Hepatocyte (in vitro differentiated cells): ENCODE results near the gene LRRC41. TPM values are rescaled to one million over a fixed set of nuclear protein-coding genes. Genes with fewer than 3 reads are reported as not detected.

Experiments
- DNase-seq: peaks from one replicate; pipeline ENCODE4 v3.0.0-alpha.2; 2016; ENCODE audit warnings: low spot score
- H2AFZ ChIP-seq: fragments of 200-600 bp; sonication (generic); 2 replicates; pipeline ENCODE4 v1.6.0; 2016; ENCODE audit warnings: antibody characterized with exemption, mild to moderate bottlenecking
- H3K27ac ChIP-seq: fragments of 200-600 bp; sonication (generic); 2 replicates; pipeline ENCODE4 v1.5.1; 2016; ENCODE audit warnings: mild to moderate bottlenecking
- H3K27me3 ChIP-seq: fragments of 200-600 bp; sonication (generic); 2 replicates; pipeline ENCODE4 v1.6.1; 2016
- H3K36me3 ChIP-seq: fragments of 200-600 bp; sonication (generic); replicated peaks from 2 replicates; pipeline ENCODE4 v1.5.1; 2016; ENCODE audit warnings: low read depth; ENCODE audit not compliant: insufficient read depth
- H3K4me1 ChIP-seq: fragments of 200-600 bp; sonication (generic); 2 replicates; pipeline ENCODE4 v1.5.1; 2016; ENCODE audit warnings: mild to moderate bottlenecking, moderate library complexity; ENCODE audit not compliant: insufficient read depth
- H3K4me2 ChIP-seq: fragments of 200-600 bp; sonication (generic); 2 replicates; pipeline ENCODE4 v1.6.0; 2016
- H3K4me3 ChIP-seq: fragments of 200-600 bp; sonication (generic); 2 replicates; pipeline ENCODE4 v1.5.1; 2016; ENCODE audit warnings: mild to moderate bottlenecking
- H3K79me2 ChIP-seq: fragments of 200-600 bp; sonication (generic); 2 replicates; pipeline ENCODE4 v1.6.0; 2017; ENCODE audit warnings: mild to moderate bottlenecking
- H3K9me2 ChIP-seq: fragments of 200-600 bp; sonication (generic); replicated peaks from 2 replicates; pipeline ENCODE4 v1.6.0; 2017; ENCODE audit warnings: mild to moderate bottlenecking; ENCODE audit not compliant: insufficient read depth
- H3K9me3 ChIP-seq: fragments of 200-600 bp; sonication (generic); 2 replicates; pipeline ENCODE4 v1.5.1; 2016; ENCODE audit warnings: low read depth, mild to moderate bottlenecking
- H4K20me1 ChIP-seq: fragments of 200-600 bp; sonication (generic); 2 replicates; pipeline ENCODE4 v1.6.0; 2016; ENCODE audit warnings: mild to moderate bottlenecking; ENCODE audit not compliant: insufficient read depth, poor library complexity, severe bottlenecking
- EZH2 ChIP-seq: fragments of 200-600 bp; sonication (generic); IDR thresholded peaks from 2 replicates; pipeline ENCODE4 v1.6.1; 2016; ENCODE audit warnings: antibody characterized with exemption, mild to moderate bottlenecking, borderline replicate concordance
- EZH2phosphoT487 ChIP-seq: fragments of 200-600 bp; sonication (generic); IDR thresholded peaks from one replicate; pipeline ENCODE4 v1.6.1; 2018; ENCODE audit warnings: antibody characterized with exemption, mild to moderate bottlenecking, low read depth, moderate library complexity; ENCODE audit not compliant: unreplicated experiment, severe bottlenecking
- WGBS: methylation state at CpG from one replicate; pipeline ENCODE4 v1.1.6; 2016; ENCODE audit warnings: low lambda C conversion rate; ENCODE audit errors: missing lambda C conversion rate; 5-methylcytosine and 5-hydroxymethylcytosine counted together
- polyA plus RNA-seq: library from polyadenylated mRNA; unstranded; fragments of >200 nt; fragmentation: Nextera tagmentation; extraction: Ambion mirVana; gene quantifications from 2 replicates; pipeline ENCODE4 v1.2.1, GENCODE V29; 2016
- total RNA-seq: library from RNA; depleted of rRNA; stranded (reverse); fragments of >200 nt; gene quantifications from 2 replicates; pipeline ENCODE4 v1.2.3, GENCODE V29; 2014
- TF ChIP-seq, protein P1 (sequence below): fragments of 200-600 bp; sonication (generic); IDR thresholded peaks from 2 replicates; pipeline ENCODE4 v1.5.1; 2016; ENCODE audit warnings: antibody characterized with exemption, mild to moderate bottlenecking; ENCODE audit not compliant: poor library complexity

Gene LRRC41
- total and polyA plus RNA-seq, 2 experiments from 2014 or later = 104 to 123 TPM

DNA sequence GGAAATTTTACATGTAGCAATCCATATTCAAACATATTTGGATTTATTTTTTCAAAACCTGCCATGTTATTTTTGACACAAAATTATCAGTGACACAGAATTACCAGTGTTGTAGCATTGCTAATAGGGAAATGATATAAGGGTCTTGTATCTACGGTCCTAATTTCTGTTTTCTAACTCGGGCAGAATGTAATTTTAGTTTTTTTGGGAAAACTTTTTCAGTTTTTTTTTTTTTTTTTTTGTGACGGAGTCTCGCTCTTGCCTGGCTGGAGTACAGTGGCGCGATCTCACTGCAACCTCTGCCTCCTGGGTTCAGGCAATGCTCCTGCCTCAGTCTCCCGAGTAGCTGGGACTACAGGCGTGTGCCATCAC lies 2.7 kb upstream of the LRRC41 start:
- Histone ChIP-seq H3K4me1 (peaks cover 6% of the 10 kb centered on the region), H3K4me2 (peak overlapping the region; percentile 85), H2AFZ (no peak overlapping the region), H3K27ac (no peak overlapping the region), H3K9me2 (no peaks in the 10 kb centered on the region), H3K27me3 (no peaks in the 10 kb centered on the region), H3K36me3 (no peaks in the 10 kb centered on the region), H3K4me3 (no peak overlapping the region), H3K79me2 (peaks cover 82% of the 10 kb centered on the region), H4K20me1 (peaks cover 37% of the 10 kb centered on the region), H3K9me3 (no peaks in the 10 kb centered on the region)
- no peak for DNase-seq
- no peak for TF ChIP-seq EZH2
- TF ChIP-seq EZH2phosphoT487 = no peak
- TF ChIP-seq, protein P1, sequence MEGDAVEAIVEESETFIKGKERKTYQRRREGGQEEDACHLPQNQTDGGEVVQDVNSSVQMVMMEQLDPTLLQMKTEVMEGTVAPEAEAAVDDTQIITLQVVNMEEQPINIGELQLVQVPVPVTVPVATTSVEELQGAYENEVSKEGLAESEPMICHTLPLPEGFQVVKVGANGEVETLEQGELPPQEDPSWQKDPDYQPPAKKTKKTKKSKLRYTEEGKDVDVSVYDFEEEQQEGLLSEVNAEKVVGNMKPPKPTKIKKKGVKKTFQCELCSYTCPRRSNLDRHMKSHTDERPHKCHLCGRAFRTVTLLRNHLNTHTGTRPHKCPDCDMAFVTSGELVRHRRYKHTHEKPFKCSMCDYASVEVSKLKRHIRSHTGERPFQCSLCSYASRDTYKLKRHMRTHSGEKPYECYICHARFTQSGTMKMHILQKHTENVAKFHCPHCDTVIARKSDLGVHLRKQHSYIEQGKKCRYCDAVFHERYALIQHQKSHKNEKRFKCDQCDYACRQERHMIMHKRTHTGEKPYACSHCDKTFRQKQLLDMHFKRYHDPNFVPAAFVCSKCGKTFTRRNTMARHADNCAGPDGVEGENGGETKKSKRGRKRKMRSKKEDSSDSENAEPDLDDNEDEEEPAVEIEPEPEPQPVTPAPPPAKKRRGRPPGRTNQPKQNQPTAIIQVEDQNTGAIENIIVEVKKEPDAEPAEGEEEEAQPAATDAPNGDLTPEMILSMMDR = no peak
- 93% methylated on average over 8 of the region's 8 CpGs for WGBS

GRCh38 chr1:46303872-46304326 lies 483 bp upstream of the LRRC41 start:
- Histone ChIP-seq H4K20me1 (peaks cover 52% of the 10 kb centered on the region), H3K9me2 (no peaks in the 10 kb centered on the region), H3K4me1 (peaks cover 19% of the 10 kb centered on the region), H2AFZ (peak overlapping the region; percentile 9), H3K4me3 (peak overlapping the region; percentile 56), H3K27ac (peak overlapping the region; percentile 99), H3K27me3 (no peaks in the 10 kb centered on the region), H3K9me3 (no peaks in the 10 kb centered on the region), H3K79me2 (peaks cover 92% of the 10 kb centered on the region), H3K4me2 (peak overlapping the region; percentile 85), H3K36me3 (no peaks in the 10 kb centered on the region)
- 1% methylated on average over 14 of the region's 14 CpGs for WGBS
- no peak for TF ChIP-seq EZH2phosphoT487
- TF ChIP-seq, protein P1 = no peak
- TF ChIP-seq EZH2 = no peak
- DNase-seq = no peak

DNA sequence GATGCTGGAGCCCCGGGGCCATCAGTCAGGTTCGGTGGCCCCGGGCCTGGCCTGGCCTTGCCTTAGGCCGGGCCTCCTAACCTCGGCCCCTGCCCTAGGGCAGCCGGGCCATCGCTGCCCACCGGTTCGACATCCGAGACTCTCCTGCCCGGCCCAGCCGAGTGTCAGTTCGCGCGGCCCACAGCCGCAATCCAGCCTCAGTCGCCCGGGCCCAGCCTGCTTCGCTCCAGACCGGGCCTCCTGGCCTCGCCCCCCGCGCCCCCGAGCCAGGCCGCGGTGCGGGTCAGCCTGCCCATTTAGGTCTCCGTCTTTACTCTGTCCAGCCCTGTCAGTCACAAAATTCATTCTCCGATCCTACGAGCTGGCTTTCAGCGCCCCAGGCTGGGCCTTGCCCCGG lies 777 bp downstream of the LRRC41 start:
- peak overlapping the region; percentile 65 for H2AFZ ChIP-seq
- 2% methylated on average over 24 of the region's 32 CpGs for WGBS

More for the DNA sequence above, 777 bp downstream of the LRRC41 start:
- H3K27me3 ChIP-seq = no peaks in the 10 kb centered on the region
- H3K9me3 ChIP-seq = no peaks in the 10 kb centered on the region
- H3K4me1 ChIP-seq = peaks cover 27% of the 10 kb centered on the region
- H3K4me3 ChIP-seq = peak overlapping the region; percentile 87
- peak overlapping the region; percentile 99 for H3K27ac ChIP-seq
- TF ChIP-seq EZH2phosphoT487 = no peak
- TF ChIP-seq, protein P1 = no peak
- TF ChIP-seq EZH2 = no peak
- H3K36me3 ChIP-seq = no peaks in the 10 kb centered on the region
- H3K79me2 ChIP-seq = peaks cover 92% of the 10 kb centered on the region
- peak; percentile 55 for DNase-seq
- H3K4me2 ChIP-seq = peak overlapping the region; percentile 85
- H3K9me2 ChIP-seq = no peaks in the 10 kb centered on the region
- peaks cover 53% of the 10 kb centered on the region for H4K20me1 ChIP-seq
